Measurements from ENCODE around the gene PDE5A.

Gene PDE5A

DNA sequence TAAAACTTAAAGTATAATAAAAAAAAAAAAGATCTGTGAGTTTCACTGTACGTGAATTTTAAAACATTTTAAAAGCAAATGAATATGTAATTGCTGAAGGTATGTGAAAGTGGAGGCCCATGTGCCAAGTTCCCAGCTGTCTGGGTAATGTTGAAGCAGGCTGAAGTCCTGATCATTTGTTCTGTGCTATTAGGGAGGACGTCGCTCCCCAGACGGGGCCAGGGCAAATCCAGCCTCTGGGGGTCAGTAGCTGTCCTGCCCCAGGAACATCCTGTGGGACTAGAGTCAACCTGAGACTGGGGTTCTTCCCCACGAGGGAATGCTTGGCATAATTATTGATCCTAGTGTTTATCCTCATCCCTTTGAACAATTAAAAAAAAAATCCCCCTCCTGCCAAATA is 48.8 kb downstream of the PDE5A start:
- no peak overlapping the region for H3K4me3 ChIP-seq (ENCODE audit: insufficient read depth, low read length, poor library complexity, severe bottlenecking)
- no peak overlapping the region for H3K4me2 ChIP-seq (ENCODE audit: low read depth, low read length, poor library complexity, severe bottlenecking)
- no peak overlapping the region for H3K9ac ChIP-seq (ENCODE audit: low read length)
- H2AFZ ChIP-seq (ENCODE audit: low read depth, low read length, severe bottlenecking), result no peak overlapping the region
- H3K9me2 ChIP-seq (replicated peaks; ENCODE audit: insufficient read depth, low read length), result no peaks in the 10 kb centered on the region
- no peaks in the 10 kb centered on the region for H3K27me3 ChIP-seq (ENCODE audit: low read length)
- H3K9me3 ChIP-seq (ENCODE audit: insufficient read depth, low read length), result no peaks in the 10 kb centered on the region
- H4K20me1 ChIP-seq (ENCODE audit: low read depth, low read length), result no peaks in the 10 kb centered on the region
- TF ChIP-seq EZH2phosphoT487 (conservative IDR thresholded peaks at IDR 0.05; ENCODE audit: low read length), result no peak
- TF ChIP-seq, protein P1, sequence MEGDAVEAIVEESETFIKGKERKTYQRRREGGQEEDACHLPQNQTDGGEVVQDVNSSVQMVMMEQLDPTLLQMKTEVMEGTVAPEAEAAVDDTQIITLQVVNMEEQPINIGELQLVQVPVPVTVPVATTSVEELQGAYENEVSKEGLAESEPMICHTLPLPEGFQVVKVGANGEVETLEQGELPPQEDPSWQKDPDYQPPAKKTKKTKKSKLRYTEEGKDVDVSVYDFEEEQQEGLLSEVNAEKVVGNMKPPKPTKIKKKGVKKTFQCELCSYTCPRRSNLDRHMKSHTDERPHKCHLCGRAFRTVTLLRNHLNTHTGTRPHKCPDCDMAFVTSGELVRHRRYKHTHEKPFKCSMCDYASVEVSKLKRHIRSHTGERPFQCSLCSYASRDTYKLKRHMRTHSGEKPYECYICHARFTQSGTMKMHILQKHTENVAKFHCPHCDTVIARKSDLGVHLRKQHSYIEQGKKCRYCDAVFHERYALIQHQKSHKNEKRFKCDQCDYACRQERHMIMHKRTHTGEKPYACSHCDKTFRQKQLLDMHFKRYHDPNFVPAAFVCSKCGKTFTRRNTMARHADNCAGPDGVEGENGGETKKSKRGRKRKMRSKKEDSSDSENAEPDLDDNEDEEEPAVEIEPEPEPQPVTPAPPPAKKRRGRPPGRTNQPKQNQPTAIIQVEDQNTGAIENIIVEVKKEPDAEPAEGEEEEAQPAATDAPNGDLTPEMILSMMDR (IDR thresholded peaks at IDR 0.05; ENCODE audit: insufficient read depth, low read length, poor library complexity, severe bottlenecking), result no peak
- no peaks in the 10 kb centered on the region for H3K79me2 ChIP-seq (ENCODE audit: insufficient read depth, low read length)
- no peaks in the 10 kb centered on the region for H3K36me3 ChIP-seq (ENCODE audit: low read length)
- no peak overlapping the region for H3K27ac ChIP-seq (ENCODE audit: low read depth, low read length)
- H3F3A ChIP-seq (ENCODE audit: insufficient read depth), result no peaks in the 10 kb centered on the region

- H3K79me2 ChIP-seq (ENCODE audit: insufficient read depth, low read length), result no peaks in the 10 kb centered on the region
- H3K9me3 ChIP-seq (ENCODE audit: insufficient read depth, low read length), result no peaks in the 10 kb centered on the region
- H3K27ac ChIP-seq (ENCODE audit: low read depth, low read length), result no peak overlapping the region
- TF ChIP-seq, protein P1 (IDR thresholded peaks at IDR 0.05; ENCODE audit: insufficient read depth, low read length, poor library complexity, severe bottlenecking), result no peak
- H3K9me2 ChIP-seq (replicated peaks; ENCODE audit: insufficient read depth, low read length), result no peaks in the 10 kb centered on the region
- no peak overlapping the region for H3K4me2 ChIP-seq (ENCODE audit: low read depth, low read length, poor library complexity, severe bottlenecking)
- H2AFZ ChIP-seq (ENCODE audit: low read depth, low read length, severe bottlenecking), result no peak overlapping the region
- no peaks in the 10 kb centered on the region for H3K27me3 ChIP-seq (ENCODE audit: low read length)
- no peaks in the 10 kb centered on the region for H3F3A ChIP-seq (ENCODE audit: insufficient read depth)
- H3K4me3 ChIP-seq (ENCODE audit: insufficient read depth, low read length, poor library complexity, severe bottlenecking), result no peak overlapping the region
- no peaks in the 10 kb centered on the region for H4K20me1 ChIP-seq (ENCODE audit: low read depth, low read length)
- H3K9ac ChIP-seq (ENCODE audit: low read length), result no peak overlapping the region
- H3K36me3 ChIP-seq (ENCODE audit: low read length), result no peaks in the 10 kb centered on the region
Observed at GRCh38 chr4:119570401-119570800, 58.2 kb downstream of the PDE5A start.

DNA sequence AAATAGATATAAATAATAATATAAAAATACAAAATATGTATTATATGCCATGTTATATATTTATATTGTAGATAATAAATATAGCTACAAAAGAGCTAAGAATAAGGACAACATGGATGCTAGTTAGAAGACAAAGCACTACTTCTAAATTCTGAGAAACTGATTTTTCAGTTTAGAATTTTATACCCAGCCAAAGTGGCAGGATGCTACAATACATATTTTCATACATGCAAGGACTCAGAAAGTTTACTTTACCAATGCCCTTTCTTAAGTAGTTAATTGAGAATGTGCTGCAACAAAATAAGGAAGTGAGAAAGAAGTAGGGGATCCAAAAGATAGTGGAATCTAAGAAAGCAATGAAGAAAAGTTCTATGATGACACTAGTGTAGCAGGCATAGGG is 64.5 kb downstream of the PDE5A start:
- H4K20me1 ChIP-seq (ENCODE audit: low read depth, low read length), result no peaks in the 10 kb centered on the region
- H3K27me3 ChIP-seq (ENCODE audit: low read length), result no peaks in the 10 kb centered on the region
- no peaks in the 10 kb centered on the region for H3K79me2 ChIP-seq (ENCODE audit: insufficient read depth, low read length)
- no peaks in the 10 kb centered on the region for H3K36me3 ChIP-seq (ENCODE audit: low read length)
- H3F3A ChIP-seq (ENCODE audit: insufficient read depth), result no peaks in the 10 kb centered on the region
- no peak overlapping the region for H2AFZ ChIP-seq (ENCODE audit: low read depth, low read length, severe bottlenecking)
- no peaks in the 10 kb centered on the region for H3K9me3 ChIP-seq (ENCODE audit: insufficient read depth, low read length)
- H3K9me2 ChIP-seq (replicated peaks; ENCODE audit: insufficient read depth, low read length), result no peaks in the 10 kb centered on the region
- no peak overlapping the region for H3K4me2 ChIP-seq (ENCODE audit: low read depth, low read length, poor library complexity, severe bottlenecking)
- no peak overlapping the region for H3K9ac ChIP-seq (ENCODE audit: low read length)
- TF ChIP-seq EZH2phosphoT487 (conservative IDR thresholded peaks at IDR 0.05; ENCODE audit: low read length), result no peak
- TF ChIP-seq, protein P1 (IDR thresholded peaks at IDR 0.05; ENCODE audit: insufficient read depth, low read length, poor library complexity, severe bottlenecking), result no peak
- no peak overlapping the region for H3K27ac ChIP-seq (ENCODE audit: low read depth, low read length)
- H3K4me3 ChIP-seq (ENCODE audit: insufficient read depth, low read length, poor library complexity, severe bottlenecking), result no peak overlapping the region
